Kidney epithelial cell (primary cell): Measurements from ENCODE around the gene FUS. TPM values are rescaled to one million over a fixed set of nuclear protein-coding genes. Genes with fewer than 3 reads are reported as not detected.
"Not testable (repeated sequence)": the region's sequence is repeated elsewhere in the genome, so short reads cannot be mapped to it uniquely, and the experiment has no call there.

Experiments used
- DNase-seq: peaks from one replicate; pipeline ENCODE4 v3.0.0-alpha.2; 2010; ENCODE audit warnings: low read depth
- H3K27me3 ChIP-seq: 2 replicates; pipeline ENCODE4 v1.6.0; 2011; ENCODE audit warnings: low read length; ENCODE audit not compliant: control insufficient read depth, insufficient read depth
- H3K36me3 ChIP-seq: 2 replicates; pipeline ENCODE4 v1.5.1; 2011; ENCODE audit warnings: low read length; ENCODE audit not compliant: control insufficient read depth, insufficient read depth
- H3K4me3 ChIP-seq: 2 replicates; pipeline ENCODE4 v1.5.1; 2011; ENCODE audit warnings: low read depth, mild to moderate bottlenecking, control low read depth, low read length
- CTCF ChIP-seq: IDR thresholded peaks from 2 replicates; pipeline ENCODE4 v1.5.1; 2011; ENCODE audit warnings: mild to moderate bottlenecking, moderate library complexity, low read length, control low read depth, inconsistent platforms; ENCODE audit not compliant: insufficient read depth, poor library complexity, severe bottlenecking
- total RNA-seq: library from RNA; depleted of rRNA; stranded (reverse); fragments of >200 nt; gene quantifications from 2 replicates; pipeline ENCODE4 v1.2.3, GENCODE V29; 2015

The FUS gene
- total RNA-seq, 1 donor from 2014 or later = 71.9 TPM

GRCh38 chr16:31143011-31143693 is 36.8 kb upstream of the FUS start:
- no peak for DNase-seq
- H3K27me3 ChIP-seq = peaks cover 17% of the 10 kb centered on the region
- H3K36me3 ChIP-seq = no peaks in the 10 kb centered on the region
- no peak for TF ChIP-seq CTCF
- H3K4me3 ChIP-seq = no peak overlapping the region

DNA sequence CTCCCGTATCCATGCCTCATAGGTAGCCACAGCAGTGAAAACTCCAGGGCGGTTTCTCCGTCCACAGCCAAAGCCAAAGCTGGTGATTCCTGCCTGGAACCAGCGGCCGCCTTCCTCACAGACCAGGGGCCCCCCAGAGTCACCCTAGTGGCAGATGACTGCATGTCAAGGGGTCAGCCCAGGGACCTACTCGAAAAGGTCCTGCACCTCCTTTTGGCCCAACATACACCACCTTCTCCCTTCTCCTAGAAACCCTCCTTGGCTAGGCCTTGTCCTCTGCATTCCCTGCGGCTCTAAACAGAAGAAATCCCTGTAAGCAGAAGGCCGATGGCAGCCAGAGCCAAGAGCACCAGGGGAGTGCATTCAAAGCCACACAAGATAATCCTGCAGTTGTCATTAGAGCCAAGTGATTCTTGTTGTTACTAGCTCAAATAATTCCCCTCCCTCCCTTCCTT is 36.2 kb upstream of the FUS start:
- H3K4me3 ChIP-seq = no peak overlapping the region
- peaks cover 23% of the 10 kb centered on the region for H3K27me3 ChIP-seq
- no peak for TF ChIP-seq CTCF
- no peaks in the 10 kb centered on the region for H3K36me3 ChIP-seq
- no peak for DNase-seq

DNA sequence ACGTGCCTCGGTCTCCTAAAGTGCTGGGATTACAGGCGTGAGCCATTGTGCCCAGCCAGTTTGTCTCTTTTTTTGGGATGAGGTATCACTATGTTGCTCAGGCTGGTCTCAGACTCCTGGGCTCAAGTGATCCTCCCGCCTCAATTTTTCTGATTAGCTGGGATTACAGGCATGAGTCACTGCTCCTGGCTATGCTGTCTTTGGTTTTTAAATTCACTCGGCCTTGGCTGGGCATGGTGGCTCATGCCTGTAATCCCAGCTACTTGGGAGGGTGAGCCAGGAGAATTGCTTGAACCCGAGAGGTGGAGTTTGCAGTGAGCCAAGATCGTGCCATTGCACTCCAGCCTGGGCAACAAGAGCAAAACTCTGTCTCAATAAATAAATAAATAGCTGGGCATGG is 35.5 kb upstream of the FUS start:
- H3K36me3 ChIP-seq, DNase-seq, H3K4me3 ChIP-seq: not testable (repeated sequence)
- peaks cover 29% of the 10 kb centered on the region for H3K27me3 ChIP-seq

GRCh38 chr16:31145398-31145990 is 34.4 kb upstream of the FUS start:
- Histone ChIP-seq H3K4me3 (no peak overlapping the region), H3K27me3 (peaks cover 31% of the 10 kb centered on the region), H3K36me3 (no peaks in the 10 kb centered on the region)
- DNase-seq = no peak
- no peak for TF ChIP-seq CTCF

- H3K27me3 ChIP-seq = peaks cover 31% of the 10 kb centered on the region
- H3K36me3 ChIP-seq = no peaks in the 10 kb centered on the region
- H3K4me3 ChIP-seq = no peak overlapping the region
- TF ChIP-seq CTCF = no peak
- DNase-seq = no peak
These were observed 32.4 kb upstream of the FUS start for GRCh38 chr16:31147574-31147973.

DNA sequence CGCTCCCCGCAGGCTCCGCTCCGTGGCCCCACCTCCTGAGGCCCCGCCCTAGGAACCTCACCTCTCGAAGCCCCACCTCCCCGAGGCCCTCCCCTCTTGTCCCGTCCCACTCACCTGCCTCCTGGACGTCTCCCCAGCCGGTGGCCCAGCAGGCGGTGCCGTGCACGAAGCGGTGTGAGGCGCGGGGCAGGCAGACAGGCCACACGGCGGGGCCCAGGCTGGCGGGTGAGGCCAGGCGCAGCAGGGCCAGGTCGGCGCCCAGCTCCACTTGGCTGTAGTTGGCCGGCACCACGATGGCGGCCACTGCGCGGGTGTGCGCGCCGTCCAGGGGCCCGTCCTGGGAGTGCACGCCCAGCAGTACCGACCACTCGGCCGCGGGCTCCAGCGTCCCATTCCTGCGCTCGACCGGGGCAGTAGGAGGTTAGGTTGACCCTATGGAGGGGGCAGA is 31.6 kb upstream of the FUS start:
- H3K4me3 ChIP-seq = peak overlapping the region; percentile 5
- TF ChIP-seq CTCF = no peak
- H3K36me3 ChIP-seq = no peaks in the 10 kb centered on the region
- no peak for DNase-seq
- peaks cover 29% of the 10 kb centered on the region for H3K27me3 ChIP-seq
